NCI-H1105 (cell line): Measurements from ENCODE around the gene PPP1R1A.

Experiments used
- DNase-seq: peaks from one replicate; lab custom pipeline; 2025; lab: John Stamatoyannopoulos, UW

Gene PPP1R1A

GRCh38 chr12:54588110-54588889, at the start of gene PPP1R1A:
Gene PPP1R1A, minus strand, starts transcription at chr12:54588659. Its CDS starts 171 bp downstream, at chr12:54588488.
- DNase-seq, result no peak

- no peak for DNase-seq
These were observed 46.3 kb upstream of the PPP1R1A start, which contains the start of gene LACRT for GRCh38 chr12:54634795-54635194. Gene LACRT, minus strand, starts transcription at chr12:54634895. Its CDS starts 54 bp downstream, at chr12:54634841.

- no peak for DNase-seq
These were observed 43.7 kb upstream of the PPP1R1A start for GRCh38 chr12:54631988-54632728.

- DNase-seq, result no peak
These were observed 43.1 kb upstream of the PPP1R1A start for GRCh38 chr12:54631551-54631950.

- DNase-seq, result no peak
These were observed 41.5 kb upstream of the PPP1R1A start for GRCh38 chr12:54629925-54630324.

GRCh38 chr12:54628186-54628846, 39.9 kb upstream of the PPP1R1A start:
- DNase-seq, result no peak

GRCh38 chr12:54627304-54627703, 38.8 kb upstream of the PPP1R1A start:
- no peak for DNase-seq

- DNase-seq, result no peak
These were observed 37.1 kb upstream of the PPP1R1A start for GRCh38 chr12:54625598-54625997.

- no peak for DNase-seq
These were observed 36.1 kb upstream of the PPP1R1A start for GRCh38 chr12:54624315-54625279.

GRCh38 chr12:54622463-54623183, 34.2 kb upstream of the PPP1R1A start:
- no peak for DNase-seq

GRCh38 chr12:54616933-54617680, 28.6 kb upstream of the PPP1R1A start:
- DNase-seq, result no peak

- DNase-seq, result no peak
These were observed 23.8 kb upstream of the PPP1R1A start for GRCh38 chr12:54612225-54612750.

GRCh38 chr12:54611715-54612149, 23.3 kb upstream of the PPP1R1A start:
- DNase-seq, result no peak

- no peak for DNase-seq
These were observed 20.3 kb upstream of the PPP1R1A start for GRCh38 chr12:54608769-54609168.

- no peak for DNase-seq
These were observed 19.7 kb upstream of the PPP1R1A start for GRCh38 chr12:54608156-54608555.

- DNase-seq, result no peak
These were observed 18.1 kb upstream of the PPP1R1A start for GRCh38 chr12:54606556-54606955.

- no peak for DNase-seq
These were observed 16.9 kb upstream of the PPP1R1A start for GRCh38 chr12:54605138-54605970.

- no peak for DNase-seq
These were observed 16.0 kb upstream of the PPP1R1A start for GRCh38 chr12:54604436-54604835.

GRCh38 chr12:54603872-54604271, 15.4 kb upstream of the PPP1R1A start:
- no peak for DNase-seq
